SIG-M5 (cell line): ENCODE data around the gene CDK5R2.

Source experiments
- DNase-seq: peaks from one replicate; lab custom pipeline; 2025; lab: John Stamatoyannopoulos, UW

CDK5R2 gene

DNA sequence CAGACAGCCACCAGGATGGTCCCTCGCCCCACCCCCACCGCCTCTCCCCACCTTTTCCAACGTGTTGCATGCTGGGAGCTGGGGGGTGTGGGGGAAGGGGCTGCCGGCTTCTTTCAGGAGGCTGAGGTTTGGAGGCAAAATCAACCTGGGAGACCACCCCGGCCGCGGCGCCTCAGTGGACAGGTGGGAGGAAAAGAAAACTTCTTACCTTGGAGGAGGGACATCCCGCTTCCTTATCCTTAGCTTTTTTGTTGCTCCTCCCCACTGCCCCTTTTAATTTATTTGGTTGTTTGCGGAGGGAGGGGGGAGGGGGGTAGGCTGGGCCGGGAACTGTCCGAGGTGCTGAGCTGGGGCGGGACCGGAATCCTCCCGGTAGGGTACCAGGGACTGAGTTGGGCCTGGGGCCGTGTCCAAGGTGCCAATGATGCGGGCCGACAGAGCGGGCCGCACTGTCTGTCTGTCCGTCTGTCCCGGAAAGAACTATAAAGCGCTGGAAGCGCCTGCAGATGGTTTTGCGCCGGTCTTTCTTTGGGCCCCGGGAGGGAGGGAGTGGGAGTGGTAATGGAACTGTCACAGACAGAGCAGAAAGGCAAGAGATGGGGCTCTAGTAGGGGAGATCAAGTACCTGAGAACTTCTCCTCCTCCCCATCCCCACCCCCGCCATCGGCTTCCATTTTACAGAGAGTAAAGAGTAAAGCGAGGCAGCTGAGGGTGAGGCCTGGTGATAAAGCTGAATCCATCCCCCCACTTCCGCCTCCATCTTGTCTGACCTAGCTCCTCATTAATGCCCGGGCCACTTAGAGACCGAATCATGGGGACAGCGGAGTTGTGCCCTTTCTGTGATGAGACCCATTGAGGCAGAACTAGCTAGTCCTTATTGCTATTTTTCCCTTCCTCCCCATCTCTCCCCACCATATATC, 2.4 kb downstream of the CDK5R2 start:
- no peak for DNase-seq

GRCh38 chr2:218962859-218963492, 3.5 kb downstream of the CDK5R2 start:
- no peak for DNase-seq

DNA sequence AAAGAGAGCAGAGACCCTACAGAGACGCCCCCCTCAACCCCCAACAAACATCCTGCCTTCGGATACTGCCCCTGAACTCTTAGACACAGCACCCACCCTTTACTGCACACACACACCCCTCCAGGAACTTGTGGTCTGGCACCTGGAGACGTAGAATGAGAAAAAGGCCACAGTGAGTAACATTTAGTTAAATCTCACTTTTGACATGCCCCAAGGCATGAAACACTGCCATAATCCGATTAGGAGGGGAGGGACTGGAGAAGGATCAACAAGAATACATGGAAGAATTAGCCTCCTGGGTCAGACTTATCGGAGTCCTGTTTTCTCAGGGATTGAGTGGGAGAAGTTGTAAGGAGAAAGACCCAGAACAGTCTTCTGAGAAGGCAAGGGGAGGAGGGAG, 4.1 kb downstream of the CDK5R2 start:
- no peak for DNase-seq

DNA sequence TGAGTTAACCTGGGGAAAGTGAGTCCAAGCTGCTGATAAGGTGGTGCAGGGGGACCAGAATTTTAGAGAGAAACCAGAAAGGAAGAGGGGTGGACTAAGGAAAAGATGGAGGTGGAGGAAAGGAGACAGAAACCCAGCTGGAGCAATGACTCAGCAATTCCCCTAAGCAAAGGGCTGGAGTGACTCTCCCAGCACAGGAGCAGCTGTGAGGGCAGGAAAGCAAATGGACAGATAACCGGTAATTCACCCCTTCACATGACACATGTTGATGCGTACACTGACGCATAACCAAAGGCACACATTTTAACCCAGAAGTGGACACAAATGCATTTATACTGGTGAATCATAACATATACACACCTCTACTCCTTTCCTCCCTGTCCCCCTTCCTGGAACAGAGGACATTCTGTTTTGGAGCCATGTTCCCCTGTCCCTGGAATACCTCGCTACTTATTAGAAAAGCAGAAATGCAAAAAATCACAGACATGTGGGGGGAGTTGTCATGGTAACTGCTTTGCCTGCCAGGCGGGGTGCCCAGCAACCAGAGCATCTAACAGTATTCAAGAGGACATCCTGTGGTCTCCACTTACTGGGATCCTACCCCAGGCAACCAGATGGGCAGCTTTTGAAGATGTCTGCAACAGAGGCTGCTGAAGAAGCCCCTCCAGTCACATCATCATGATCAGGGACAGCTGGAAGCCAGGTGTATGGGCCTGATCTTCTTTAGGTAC, 4.7 kb downstream of the CDK5R2 start:
- no peak for DNase-seq

- no peak for DNase-seq
Observed at GRCh38 chr2:218970894-218971293, 11.4 kb downstream of the CDK5R2 start.

GRCh38 chr2:218975060-218975777, 15.8 kb downstream of the CDK5R2 start:
- DNase-seq: no peak

DNA sequence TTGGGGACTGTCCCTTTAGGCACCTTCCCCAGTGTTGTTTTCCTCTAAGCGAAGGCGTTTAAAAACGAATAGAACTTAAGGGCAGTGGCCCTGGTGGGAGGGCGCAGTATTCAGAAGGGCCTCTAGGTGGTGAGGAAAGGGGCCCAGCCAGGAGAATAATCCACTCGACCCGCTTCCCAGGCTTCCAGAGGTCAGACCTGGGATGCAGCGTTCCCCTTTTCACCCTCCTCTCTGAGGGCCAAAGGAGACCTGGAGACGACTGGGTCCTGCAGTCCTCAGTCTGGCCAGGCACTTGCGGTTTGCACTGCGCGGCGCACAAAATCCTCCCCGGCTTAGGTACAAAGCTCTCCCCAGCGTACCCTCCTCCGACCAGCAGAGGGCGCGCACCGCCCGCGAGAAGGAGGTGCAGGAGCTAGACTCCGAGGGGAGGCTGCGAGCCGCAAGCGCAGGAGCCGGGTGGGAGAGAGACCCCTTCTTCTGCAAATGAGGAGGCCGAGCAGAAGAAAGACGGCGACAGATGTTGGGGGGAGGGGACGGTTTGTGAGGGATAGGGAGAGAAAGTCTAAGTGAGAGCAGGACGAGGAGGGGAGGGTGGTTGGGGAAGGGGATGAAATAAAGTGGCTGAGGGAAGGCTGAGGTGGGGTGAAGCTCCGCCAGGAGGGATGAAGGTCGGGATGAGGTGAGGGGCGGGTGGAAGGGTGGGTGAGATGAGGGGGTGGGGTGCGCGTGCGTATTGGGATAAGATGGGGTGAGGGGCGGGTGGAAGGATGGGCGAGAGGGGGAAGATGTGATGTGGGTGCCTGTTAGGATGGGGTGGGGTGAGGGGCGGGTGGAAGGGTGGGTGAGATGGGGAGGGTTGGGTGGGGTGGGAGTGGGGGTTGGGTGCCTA, 20.6 kb downstream of the CDK5R2 start:
- DNase-seq: no peak

DNA sequence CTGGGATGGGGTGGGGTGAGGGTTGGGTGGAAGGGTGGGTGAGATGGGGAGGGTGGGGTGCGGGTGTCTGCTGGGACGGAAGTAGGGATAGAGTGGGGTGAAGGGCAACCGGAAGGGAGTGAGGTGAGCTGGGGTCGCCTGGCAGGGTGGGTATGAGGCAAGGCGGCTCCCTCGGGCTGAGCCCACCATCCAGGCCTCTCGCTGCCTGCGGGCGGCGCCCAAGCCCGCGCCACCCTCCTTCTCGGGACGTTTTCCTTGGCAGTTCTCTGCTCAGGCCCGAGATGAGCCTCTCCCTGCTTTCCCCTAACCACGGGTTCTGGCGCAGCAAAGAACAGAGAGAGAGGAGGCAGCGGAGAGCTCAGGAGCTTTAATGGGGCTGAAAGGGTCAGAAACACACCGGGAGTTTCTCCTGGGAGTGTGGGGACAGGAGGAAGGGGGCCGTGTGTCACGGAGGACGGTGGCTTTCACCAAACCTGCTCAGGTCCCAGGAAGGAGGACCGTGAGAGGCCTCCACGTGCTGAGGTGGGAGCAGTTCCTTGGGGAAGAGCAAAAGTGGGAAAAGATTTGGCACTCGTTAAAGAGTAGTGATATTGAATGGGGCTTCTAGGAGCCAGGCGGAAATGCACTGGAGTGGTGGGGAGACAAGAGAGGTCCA, 21.4 kb downstream of the CDK5R2 start:
- DNase-seq: no peak

- DNase-seq: no peak
Observed at GRCh38 chr2:218981390-218981880, 22.0 kb downstream of the CDK5R2 start.

DNA sequence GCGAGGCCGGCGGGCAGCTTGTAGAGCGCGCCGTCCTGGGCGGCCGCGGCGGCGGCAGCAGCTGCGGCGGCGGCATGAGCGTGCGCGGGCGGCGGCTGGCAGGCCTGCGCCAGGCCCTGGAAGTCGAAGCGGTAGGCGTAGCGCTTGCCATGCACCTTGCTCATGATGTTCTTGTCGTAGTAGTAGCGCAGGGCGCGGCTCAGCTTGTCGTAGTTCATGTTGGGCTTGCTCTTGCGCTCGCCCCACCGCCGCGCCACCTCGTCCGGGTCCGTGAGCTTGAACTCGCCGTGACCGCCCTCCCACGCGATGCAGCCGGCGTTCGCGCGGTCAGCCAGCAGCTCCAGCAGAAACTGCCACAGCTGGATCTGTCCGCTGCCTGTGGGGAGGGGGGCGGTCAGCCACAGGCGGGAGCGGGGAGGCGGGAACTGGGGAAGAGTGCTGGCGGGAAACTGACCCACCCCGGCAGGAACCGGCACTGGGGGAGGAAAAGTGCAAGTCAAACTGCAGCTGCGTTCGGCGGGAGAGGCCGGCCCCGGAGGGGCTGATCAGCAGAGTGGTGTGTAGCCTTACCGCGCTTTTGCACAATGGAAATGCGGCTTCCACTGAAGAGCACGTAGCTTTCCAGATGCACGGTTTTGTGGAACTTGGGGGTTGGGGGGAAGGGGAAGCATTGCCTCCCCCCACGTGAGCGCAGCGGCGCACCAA, 22.6 kb downstream of the CDK5R2 start:
- no peak for DNase-seq

GRCh38 chr2:218982586-218983262, 23.3 kb downstream of the CDK5R2 start:
- no peak for DNase-seq

- no peak for DNase-seq
Observed at GRCh38 chr2:218983263-218983933, 23.9 kb downstream of the CDK5R2 start.

GRCh38 chr2:218983934-218984238, 24.4 kb downstream of the CDK5R2 start:
- no peak for DNase-seq

- no peak for DNase-seq
Observed at GRCh38 chr2:218984239-218985020, 25.0 kb downstream of the CDK5R2 start.

DNA sequence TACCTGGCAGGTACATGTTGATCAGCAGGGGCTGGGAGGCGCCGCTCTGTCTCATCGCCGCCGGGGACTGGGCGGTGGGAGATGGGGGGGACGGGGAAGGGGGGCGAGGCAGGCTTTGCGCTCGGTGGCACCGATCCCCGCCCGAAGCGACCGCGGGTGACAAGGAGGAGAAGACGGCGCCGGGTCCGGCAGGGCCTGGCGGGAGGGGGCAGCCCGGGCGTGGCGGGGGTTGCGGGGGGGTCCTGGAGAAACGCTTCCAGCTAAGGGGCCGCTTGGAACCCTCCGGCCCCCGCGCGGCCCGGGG, 25.5 kb downstream of the CDK5R2 start, which contains the start of gene FEV:
Gene FEV, minus strand, starts transcription at position 164 of the 304 bp plus-strand sequence. Its CDS starts 109 bp downstream, at position 55.
- no peak for DNase-seq

DNA sequence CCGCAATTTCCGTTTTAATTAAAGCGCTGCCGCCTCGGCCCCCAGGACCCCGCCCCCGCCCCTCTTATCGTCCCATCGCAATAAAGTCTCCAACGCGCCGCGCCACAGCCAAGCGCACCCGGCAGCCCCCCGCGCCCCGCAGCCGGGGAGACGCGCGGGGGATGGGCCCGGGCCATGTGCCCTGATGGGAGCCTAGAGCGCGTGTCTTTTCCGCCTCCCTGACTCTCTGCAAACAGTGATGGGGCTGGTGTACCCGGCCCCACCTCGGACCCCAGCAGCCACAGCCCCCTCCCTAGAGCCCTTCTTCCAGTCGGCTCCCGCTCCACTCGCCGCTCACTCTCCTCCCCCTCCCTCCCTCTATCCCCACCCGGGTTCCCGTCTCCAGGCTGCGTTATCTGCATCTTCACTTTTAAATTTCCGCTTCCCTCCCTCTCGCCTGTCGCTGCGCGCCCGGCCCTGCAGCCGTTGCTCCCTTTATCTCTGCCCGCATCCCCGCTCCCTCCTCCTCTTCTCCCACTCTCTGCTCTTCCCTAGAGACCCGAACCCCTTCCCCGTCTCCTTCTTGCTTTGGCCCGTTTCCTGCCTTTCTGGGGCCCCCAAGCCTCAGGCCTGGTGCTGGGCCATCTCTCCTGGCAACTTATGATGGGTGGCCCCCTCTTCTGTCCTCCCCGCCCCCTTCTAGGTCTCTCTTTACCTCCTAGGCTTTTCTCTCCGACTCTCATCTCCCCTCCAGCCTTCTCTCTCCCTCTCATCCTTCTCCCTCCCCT, 26.0 kb downstream of the CDK5R2 start:
- no peak for DNase-seq

GRCh38 chr2:218986148-218986761, 26.8 kb downstream of the CDK5R2 start:
- no peak for DNase-seq
